Right lobe of liver (tissue), 4 donors: ENCODE measurements around the gene RIPK1.
"Not testable (repeated sequence)": the region's sequence is repeated elsewhere in the genome, so short reads cannot be mapped to it uniquely, and the experiment has no call there.

Source experiments
- POLR2A ChIP-seq: fragments of 450-650 bp; IDR thresholded peaks from one replicate; pipeline ENCODE4 v1.6.1; 2017; ENCODE audit warnings: antibody characterized with exemption, mild to moderate bottlenecking
- TF ChIP-seq, protein P1 (sequence below), 4 donors: fragments of 200-600 bp in 3 of 4; fragments of 450-650 bp in 1 of 4; IDR thresholded peaks; one replicate each; pipeline versions ENCODE4 v1.5.1 to v1.8.0; 2016 to 2022; ENCODE audit warnings: antibody characterized with exemption in 4 of 4, mild to moderate bottlenecking in 2 of 4
- donor health status: DM: no; HTN: no; CAD: no.
- donor health status: DM: no; HTN: no; CAD: no.
- donor health status: DM: no; HTN: yes; CAD: no.

DNA sequence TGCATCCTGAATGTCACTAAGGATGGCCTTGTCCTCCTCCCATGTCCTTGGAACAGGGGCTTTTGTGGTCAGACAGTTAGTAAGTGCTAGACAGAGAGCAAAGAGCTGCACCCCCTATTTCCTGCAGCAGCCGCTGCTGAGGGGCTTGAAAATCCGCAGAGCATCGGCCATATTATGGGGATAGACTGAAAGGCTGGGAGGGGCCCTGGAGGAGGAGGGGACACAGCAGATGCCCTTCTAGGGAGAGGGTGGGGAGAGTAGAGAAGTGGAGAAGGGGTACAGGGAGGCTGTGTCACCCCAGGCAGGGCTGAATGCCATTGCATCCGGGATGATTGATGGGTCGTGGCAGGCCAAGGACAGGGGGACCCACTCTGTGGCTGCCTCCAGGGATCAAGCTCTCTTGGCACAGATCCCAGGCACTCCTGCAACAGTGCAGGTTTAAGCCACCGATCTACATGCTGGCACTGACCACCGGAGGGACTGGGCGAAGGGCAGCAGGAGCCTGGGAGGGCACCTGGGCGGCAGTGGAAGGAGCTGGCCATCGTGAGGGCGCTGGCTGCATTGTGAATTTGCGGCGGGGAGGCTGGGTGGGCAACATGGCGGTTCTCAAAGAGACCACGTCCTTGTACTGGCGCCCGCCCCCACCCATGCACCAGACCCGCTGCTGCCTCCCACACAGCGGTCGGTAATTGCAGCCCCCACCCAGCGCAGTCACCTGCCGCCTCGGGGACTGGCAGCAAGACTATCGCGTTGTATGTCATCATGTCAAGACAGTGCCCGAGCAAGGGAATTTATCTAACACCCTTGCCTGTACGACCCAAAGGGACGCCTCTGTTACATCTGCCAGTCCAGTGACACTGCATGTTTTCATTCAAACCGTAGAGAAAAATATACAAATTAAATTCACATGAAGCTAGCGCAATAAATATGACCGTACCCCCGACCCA, 88.2 kb downstream of the RIPK1 start:
- TF ChIP-seq, protein P1, sequence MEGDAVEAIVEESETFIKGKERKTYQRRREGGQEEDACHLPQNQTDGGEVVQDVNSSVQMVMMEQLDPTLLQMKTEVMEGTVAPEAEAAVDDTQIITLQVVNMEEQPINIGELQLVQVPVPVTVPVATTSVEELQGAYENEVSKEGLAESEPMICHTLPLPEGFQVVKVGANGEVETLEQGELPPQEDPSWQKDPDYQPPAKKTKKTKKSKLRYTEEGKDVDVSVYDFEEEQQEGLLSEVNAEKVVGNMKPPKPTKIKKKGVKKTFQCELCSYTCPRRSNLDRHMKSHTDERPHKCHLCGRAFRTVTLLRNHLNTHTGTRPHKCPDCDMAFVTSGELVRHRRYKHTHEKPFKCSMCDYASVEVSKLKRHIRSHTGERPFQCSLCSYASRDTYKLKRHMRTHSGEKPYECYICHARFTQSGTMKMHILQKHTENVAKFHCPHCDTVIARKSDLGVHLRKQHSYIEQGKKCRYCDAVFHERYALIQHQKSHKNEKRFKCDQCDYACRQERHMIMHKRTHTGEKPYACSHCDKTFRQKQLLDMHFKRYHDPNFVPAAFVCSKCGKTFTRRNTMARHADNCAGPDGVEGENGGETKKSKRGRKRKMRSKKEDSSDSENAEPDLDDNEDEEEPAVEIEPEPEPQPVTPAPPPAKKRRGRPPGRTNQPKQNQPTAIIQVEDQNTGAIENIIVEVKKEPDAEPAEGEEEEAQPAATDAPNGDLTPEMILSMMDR (IDR thresholded peaks at IDR 0.05), result not testable (repeated sequence)
- not testable (repeated sequence) for TF ChIP-seq POLR2A
